Kidney epithelial cell (primary cell): Measurements from ENCODE around the gene NTM. TPM values are rescaled to one million over a fixed set of nuclear protein-coding genes. Genes with fewer than 3 reads are reported as not detected.

Experiments used
- DNase-seq: peaks from one replicate; pipeline ENCODE4 v3.0.0-alpha.2; 2010; ENCODE audit warnings: low read depth
- H3K27me3 ChIP-seq: 2 replicates; pipeline ENCODE4 v1.6.0; 2011; ENCODE audit warnings: low read length; ENCODE audit not compliant: control insufficient read depth, insufficient read depth
- H3K36me3 ChIP-seq: 2 replicates; pipeline ENCODE4 v1.5.1; 2011; ENCODE audit warnings: low read length; ENCODE audit not compliant: control insufficient read depth, insufficient read depth
- H3K4me3 ChIP-seq: 2 replicates; pipeline ENCODE4 v1.5.1; 2011; ENCODE audit warnings: low read depth, mild to moderate bottlenecking, control low read depth, low read length
- CTCF ChIP-seq: IDR thresholded peaks from 2 replicates; pipeline ENCODE4 v1.5.1; 2011; ENCODE audit warnings: mild to moderate bottlenecking, moderate library complexity, low read length, control low read depth, inconsistent platforms; ENCODE audit not compliant: insufficient read depth, poor library complexity, severe bottlenecking
- total RNA-seq: library from RNA; depleted of rRNA; stranded (reverse); fragments of >200 nt; gene quantifications from 2 replicates; pipeline ENCODE4 v1.2.3, GENCODE V29; 2015

Gene NTM
- total RNA-seq, 1 donor from 2014 or later = 111 TPM

- Histone ChIP-seq H3K4me3 (no peak overlapping the region), H3K27me3 (no peaks in the 10 kb centered on the region), H3K36me3 (no peaks in the 10 kb centered on the region)
- no peak for TF ChIP-seq CTCF
- DNase-seq = no peak
Observed at GRCh38 chr11:132039521-132039920, 669.1 kb downstream of the NTM start.

DNA sequence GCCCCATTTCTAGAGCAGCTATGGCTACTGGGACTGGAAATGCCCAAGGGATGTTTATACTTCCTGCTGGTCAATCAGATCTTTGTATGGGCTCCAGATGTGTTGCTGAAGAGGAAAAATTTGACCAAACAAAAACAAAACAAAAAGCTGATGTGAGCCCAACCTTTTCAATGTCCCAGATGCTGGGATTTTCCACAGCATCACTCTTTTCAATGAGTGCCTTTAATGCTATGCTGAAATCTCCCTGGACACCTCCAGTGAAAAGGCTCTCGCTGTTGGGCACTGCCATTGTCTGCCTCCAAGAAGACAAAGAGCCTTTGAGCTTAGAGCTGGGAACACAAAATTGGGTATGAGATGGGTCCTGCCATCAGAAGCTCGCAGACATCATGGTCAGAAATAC, 671.9 kb downstream of the NTM start:
- no peak for DNase-seq
- TF ChIP-seq CTCF = no peak
- no peaks in the 10 kb centered on the region for H3K27me3 ChIP-seq
- H3K4me3 ChIP-seq = no peak overlapping the region
- H3K36me3 ChIP-seq = no peaks in the 10 kb centered on the region

DNA sequence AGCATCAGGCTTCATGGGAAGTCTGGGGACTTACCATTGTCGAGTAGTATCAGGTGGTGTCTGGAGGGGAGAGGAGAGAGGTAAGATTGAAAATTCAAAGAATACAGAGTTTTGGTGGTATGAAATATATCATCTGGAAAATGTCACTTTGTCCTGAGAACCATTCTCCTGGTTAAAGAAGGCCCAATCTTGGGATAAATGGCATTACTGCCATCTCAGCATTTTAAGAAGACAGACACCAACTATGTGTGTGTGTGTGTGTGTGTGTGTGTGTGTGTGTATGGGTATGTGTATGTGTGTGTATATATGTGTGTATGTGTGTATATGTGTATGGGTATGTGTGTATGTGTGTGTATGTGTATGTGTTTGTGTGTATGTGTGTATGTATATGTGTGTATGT, 673.3 kb downstream of the NTM start:
- no peak for DNase-seq
- Histone ChIP-seq H3K36me3 (no peaks in the 10 kb centered on the region), H3K4me3 (no peak overlapping the region), H3K27me3 (no peaks in the 10 kb centered on the region)
- TF ChIP-seq CTCF = no peak

DNA sequence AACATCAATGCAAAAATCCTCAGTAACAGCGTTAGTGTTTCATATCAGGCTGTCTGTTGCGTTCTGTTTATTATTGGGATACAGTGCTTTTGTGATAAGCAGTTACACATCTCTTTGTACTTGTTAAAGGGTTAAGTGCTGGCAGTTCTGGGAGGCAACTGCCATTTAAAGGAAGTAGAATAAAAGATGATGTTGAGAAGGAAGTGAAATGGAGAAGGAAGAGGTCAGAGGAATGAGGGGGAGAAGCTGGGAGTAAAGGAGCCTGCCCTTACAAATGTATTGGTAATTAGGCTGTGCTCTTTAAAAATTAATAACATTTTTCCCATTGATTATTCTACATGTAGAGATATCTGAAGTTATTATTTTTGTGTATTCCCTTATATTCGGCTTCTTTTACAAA, 674.7 kb downstream of the NTM start:
- no peak for TF ChIP-seq CTCF
- Histone ChIP-seq H3K4me3 (no peak overlapping the region), H3K36me3 (no peaks in the 10 kb centered on the region), H3K27me3 (no peaks in the 10 kb centered on the region)
- no peak for DNase-seq

- no peak for TF ChIP-seq CTCF
- no peak for DNase-seq
- Histone ChIP-seq H3K27me3 (no peaks in the 10 kb centered on the region), H3K4me3 (no peak overlapping the region), H3K36me3 (no peaks in the 10 kb centered on the region)
Observed at GRCh38 chr11:132046288-132046865, 676.0 kb downstream of the NTM start.

GRCh38 chr11:132047167-132047566, 676.8 kb downstream of the NTM start:
- H3K36me3 ChIP-seq = no peaks in the 10 kb centered on the region
- H3K4me3 ChIP-seq = no peak overlapping the region
- no peaks in the 10 kb centered on the region for H3K27me3 ChIP-seq
- no peak for DNase-seq
- no peak for TF ChIP-seq CTCF
